Activated naive CD4-positive, alpha-beta T cell treated with anti-CD3 and anti-CD28 coated beads for 36 hours (primary cell): Measurements from ENCODE around the gene TM2D1. TPM values are rescaled to one million over a fixed set of nuclear protein-coding genes. Genes with fewer than 3 reads are reported as not detected.
"Not testable (repeated sequence)": the region's sequence is repeated elsewhere in the genome, so short reads cannot be mapped to it uniquely, and the experiment has no call there.

Source experiments
- CTCF ChIA-PET: fragments of 350-600 bp; sonication (Branson Sonifier 250); formaldehyde crosslinking; loops from one replicate; lab custom pipeline; 2021; ENCODE audit warnings: antibody characterized with exemption; lab: Charles Lee
- DNase-seq: peaks from one replicate; pipeline ENCODE4 v3.0.0-alpha.2; 2020
- H3K27ac Mint-ChIP-seq: one replicate; pipeline ENCODE4 v1.8.0; 2021; ENCODE audit warnings: mild to moderate bottlenecking, mixed read lengths
- H3K27me3 Mint-ChIP-seq: one replicate; pipeline ENCODE4 v1.8.0; 2021; ENCODE audit warnings: low read depth, mixed read lengths
- H3K36me3 Mint-ChIP-seq: one replicate; pipeline ENCODE4 v1.8.0; 2021; ENCODE audit warnings: low read depth, mixed read lengths
- H3K4me1 Mint-ChIP-seq: one replicate; pipeline ENCODE4 v1.8.0; 2021; ENCODE audit warnings: low read depth, mixed read lengths
- H3K4me3 Mint-ChIP-seq: one replicate; pipeline ENCODE4 v1.8.0; 2021; ENCODE audit warnings: mild to moderate bottlenecking, moderate library complexity, mixed read lengths
- H3K9me3 Mint-ChIP-seq: one replicate; pipeline ENCODE4 v1.8.0; 2021; ENCODE audit warnings: mixed read lengths
- intact Hi-C: fragments of 100-400 bp; cut with micrococcal nuclease; formaldehyde crosslinking; loops from one replicate; pipeline ENCODE4 v1.15.1; 2023
- total RNA-seq, 2 experiments: library from RNA; stranded (reverse); gene quantifications; one replicate each; pipeline ENCODE4 v1.2.3, GENCODE V29; 2021

Gene TM2D1
- total RNA-seq, 2 experiments from 2014 or later: 28.2 to 30.9 TPM

DNA sequence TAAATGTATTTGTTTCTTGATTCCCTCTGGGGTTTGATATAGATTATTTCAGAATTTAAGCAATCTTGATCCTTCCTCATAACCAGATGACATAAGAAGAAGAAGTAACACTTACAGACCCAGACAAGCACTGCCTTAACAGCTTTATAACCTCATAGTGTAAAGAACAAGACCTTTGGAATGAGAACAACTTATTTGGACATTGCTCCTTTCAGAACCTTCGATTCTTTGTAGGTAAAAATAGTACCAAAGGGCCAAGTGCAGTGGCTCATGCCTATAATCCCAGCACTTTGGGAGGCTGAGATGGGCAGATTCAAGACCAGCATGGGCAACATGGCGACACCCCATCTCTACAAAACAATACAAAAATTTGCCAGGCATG is 15.0 kb downstream of the TM2D1 start:
- H3K27me3 Mint-ChIP-seq: no peaks in the 10 kb centered on the region
- peaks cover 18% of the 10 kb centered on the region for H3K36me3 Mint-ChIP-seq
- DNase-seq: no peak
- intact Hi-C loops: no loop called here
- no peak overlapping the region for H3K4me3 Mint-ChIP-seq
- no peak overlapping the region for H3K27ac Mint-ChIP-seq
- H3K9me3 Mint-ChIP-seq: no peaks in the 10 kb centered on the region
- CTCF ChIA-PET: no interaction called here
- peaks cover 6% of the 10 kb centered on the region for H3K4me1 Mint-ChIP-seq

DNA sequence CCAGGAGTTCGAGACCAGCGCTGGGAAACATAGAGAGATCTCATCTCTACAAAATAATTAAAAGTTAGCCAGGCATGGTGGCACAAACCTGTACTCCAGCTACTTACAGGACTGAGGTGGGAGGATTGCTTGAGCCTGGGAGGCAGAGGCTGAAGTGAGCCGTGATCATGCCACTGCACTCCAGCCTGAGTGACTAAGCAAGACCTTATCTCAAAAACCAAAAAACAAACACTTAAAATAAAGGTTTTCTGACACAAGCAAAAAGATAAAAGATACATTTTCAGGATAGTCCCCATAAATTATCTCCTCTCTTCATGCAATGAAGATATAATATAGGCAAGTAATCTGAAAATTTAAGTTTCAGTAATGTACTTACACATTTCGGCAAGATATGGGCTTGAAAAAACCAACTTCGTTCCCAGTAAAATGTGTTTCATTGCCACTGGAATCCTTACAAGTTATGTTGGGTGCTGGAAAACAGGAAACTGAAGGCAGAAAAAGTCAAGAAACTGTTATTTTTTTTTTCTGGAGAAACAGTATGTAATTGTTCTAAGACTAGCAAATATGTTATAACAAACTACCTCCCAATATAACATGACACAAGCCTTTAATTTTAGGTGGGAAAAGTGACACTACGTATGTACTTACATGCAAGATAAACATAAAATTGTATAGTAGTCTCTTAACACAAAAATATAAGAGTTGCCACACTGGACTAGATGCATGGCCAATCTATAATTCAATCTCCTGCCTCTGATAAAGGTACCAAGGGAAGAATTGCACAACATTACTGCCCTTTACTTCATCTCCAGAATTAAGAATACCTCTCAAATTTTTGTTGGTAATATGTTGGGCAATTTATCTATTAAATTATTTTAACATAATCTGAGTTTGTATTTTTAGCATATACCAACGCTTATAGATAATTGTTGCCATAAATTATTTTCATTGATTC is 15.7 kb downstream of the TM2D1 start:
- CTCF ChIA-PET: no interaction called here
- H3K27ac Mint-ChIP-seq: no peak overlapping the region

DNA sequence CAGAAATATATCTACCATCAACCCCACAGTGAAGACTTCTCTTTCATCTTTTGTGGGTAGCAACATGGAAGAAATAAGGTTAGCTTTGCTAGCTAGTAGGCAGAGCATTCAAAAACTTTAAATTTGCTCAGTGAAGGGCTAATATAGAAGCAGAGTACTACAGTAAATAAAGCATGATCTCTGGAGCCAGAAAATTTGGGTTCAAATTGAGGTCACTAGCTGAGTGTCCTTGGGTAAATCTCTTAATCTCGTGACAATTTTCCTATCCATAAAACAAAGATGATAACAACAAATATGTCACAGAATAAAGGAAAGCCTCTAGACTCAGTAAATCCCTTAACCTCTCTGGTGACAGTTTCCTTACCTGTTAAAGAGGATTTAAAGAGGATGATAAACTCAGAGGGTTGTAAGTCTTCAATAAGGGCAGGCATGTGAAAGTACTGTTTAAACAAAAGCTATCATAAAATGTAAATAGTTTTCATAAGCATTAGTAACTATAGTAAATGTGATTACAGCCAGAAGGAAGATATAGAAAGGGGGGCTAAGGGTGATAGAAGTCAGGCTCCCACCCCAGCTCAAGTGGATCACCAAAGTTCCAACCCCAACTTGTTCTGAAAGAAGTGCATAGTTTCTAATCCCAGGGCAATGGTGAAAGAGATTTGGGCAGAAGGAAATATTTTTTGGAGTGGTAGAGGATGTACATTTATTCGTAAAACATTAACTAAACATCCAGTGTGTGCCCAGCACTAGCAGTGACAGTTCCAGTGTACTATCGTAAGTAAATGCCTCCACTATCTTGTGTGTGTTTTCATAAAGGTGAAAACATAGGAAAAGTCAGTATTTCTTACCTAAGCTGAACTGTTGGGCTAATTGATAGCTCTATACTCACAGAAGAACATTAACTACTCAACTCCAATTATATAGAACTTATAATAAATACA is 24.8 kb downstream of the TM2D1 start:
- Mint-ChIP-seq H3K36me3 (peaks cover 38% of the 10 kb centered on the region), H3K4me1 (no peaks in the 10 kb centered on the region), H3K4me3 (no peak overlapping the region), H3K27ac (no peak overlapping the region), H3K27me3 (no peaks in the 10 kb centered on the region), H3K9me3 (no peaks in the 10 kb centered on the region)
- DNase-seq: no peak
- intact Hi-C loops: no loop called here
- CTCF ChIA-PET: no interaction called here

More for the DNA sequence above, 15.7 kb downstream of the TM2D1 start:
- DNase-seq: no peak
- Mint-ChIP-seq H3K4me3 (no peak overlapping the region), H3K27me3 (no peaks in the 10 kb centered on the region), H3K9me3 (no peaks in the 10 kb centered on the region), H3K4me1 (peaks cover 4% of the 10 kb centered on the region), H3K36me3 (peaks cover 16% of the 10 kb centered on the region)
- intact Hi-C loops: no loop called here

DNA sequence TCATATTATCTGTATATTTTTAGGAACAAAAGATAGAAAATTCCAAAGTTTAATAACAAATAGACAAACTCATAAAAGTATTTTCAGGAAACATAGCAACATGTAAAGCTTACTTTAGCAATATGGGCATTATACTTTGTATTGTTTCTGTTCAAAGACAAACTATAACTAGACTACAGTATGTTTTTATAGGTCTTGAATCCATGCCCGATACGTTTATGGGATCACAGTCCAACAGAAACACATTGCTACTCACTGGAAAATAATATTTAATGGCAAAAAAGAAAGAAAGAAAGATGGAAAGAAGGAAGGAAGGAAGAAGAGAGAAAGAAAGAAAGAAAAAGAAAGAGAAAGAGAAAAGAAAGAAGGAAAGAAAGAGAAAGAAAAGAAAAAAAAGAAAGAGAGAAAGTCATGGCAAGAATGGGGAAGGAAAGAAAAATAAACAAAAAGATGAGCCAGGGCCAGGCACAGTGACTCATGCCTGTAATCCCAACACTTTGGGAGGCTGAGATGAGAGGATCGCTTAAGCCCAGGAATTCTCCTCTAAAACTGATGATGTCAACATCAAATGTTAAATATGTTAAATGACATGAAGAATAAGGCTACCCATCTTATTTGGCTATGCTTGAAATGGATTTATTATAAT is 32.7 kb downstream of the TM2D1 start:
- H3K27me3 Mint-ChIP-seq: no peaks in the 10 kb centered on the region
- peaks cover 20% of the 10 kb centered on the region for H3K36me3 Mint-ChIP-seq
- H3K4me3 Mint-ChIP-seq: no peak overlapping the region
- no peak for DNase-seq
- H3K27ac Mint-ChIP-seq: no peak overlapping the region
- CTCF ChIA-PET: interaction anchor here (0.6 kb wide), 1 partner anchor 515 kb away, joined by 4 read pairs; no protein-coding TSS in a partner anchor
- H3K9me3 Mint-ChIP-seq: no peaks in the 10 kb centered on the region
- H3K4me1 Mint-ChIP-seq: peaks cover 4% of the 10 kb centered on the region
- intact Hi-C loops: no loop called here

DNA sequence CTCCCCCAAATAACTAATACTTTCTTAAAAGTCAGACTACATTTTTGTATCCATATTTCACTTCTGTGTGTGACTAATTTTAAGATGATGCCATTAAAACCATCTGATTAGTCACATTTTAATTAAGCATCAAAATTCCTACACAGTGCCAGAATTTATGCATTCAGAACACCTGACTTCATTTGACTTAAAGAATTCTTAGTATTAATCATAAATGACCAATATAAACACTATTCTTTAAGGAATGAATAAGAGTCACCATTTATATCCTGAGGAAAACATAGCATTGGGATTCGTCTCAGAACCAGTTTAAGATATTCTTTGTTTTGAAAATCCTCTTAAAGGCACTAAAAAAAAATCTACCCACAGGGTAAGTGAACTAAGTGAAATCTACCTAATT is 37.0 kb downstream of the TM2D1 start:
- intact Hi-C loops: no loop called here
- Mint-ChIP-seq H3K27ac (no peak overlapping the region), H3K4me1 (peaks cover 4% of the 10 kb centered on the region), H3K36me3 (peaks cover 13% of the 10 kb centered on the region), H3K27me3 (no peaks in the 10 kb centered on the region), H3K4me3 (no peak overlapping the region), H3K9me3 (no peaks in the 10 kb centered on the region)
- CTCF ChIA-PET: interaction anchor here (0.6 kb wide), 1 partner anchor 444 kb away, joined by 4 read pairs; no protein-coding TSS in a partner anchor
- no peak for DNase-seq

DNA sequence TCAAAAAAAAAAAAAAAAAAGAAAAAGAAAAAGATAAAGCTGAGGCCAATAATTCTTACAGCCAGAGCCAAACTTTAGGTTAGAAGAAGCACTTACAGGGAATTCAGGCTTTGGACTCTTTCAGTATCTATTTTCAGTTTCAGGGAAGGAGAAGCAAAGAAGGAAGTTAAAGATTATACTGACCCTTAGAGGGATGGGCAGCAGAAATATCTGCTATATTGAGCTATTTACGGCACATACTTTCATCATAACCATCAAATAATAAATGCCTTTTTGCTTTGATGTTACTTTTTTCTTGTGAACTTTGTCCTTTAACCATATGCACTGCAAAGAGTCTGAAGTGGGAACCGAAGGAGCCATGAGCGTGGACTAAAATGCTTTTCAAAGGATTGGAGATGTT is 42.0 kb downstream of the TM2D1 start:
- intact Hi-C loops: no loop called here
- H3K9me3 Mint-ChIP-seq: no peaks in the 10 kb centered on the region
- peaks cover 3% of the 10 kb centered on the region for H3K4me1 Mint-ChIP-seq
- no peak overlapping the region for H3K4me3 Mint-ChIP-seq
- DNase-seq: no peak
- peaks cover 18% of the 10 kb centered on the region for H3K36me3 Mint-ChIP-seq
- CTCF ChIA-PET: no interaction called here
- no peak overlapping the region for H3K27ac Mint-ChIP-seq
- no peaks in the 10 kb centered on the region for H3K27me3 Mint-ChIP-seq

DNA sequence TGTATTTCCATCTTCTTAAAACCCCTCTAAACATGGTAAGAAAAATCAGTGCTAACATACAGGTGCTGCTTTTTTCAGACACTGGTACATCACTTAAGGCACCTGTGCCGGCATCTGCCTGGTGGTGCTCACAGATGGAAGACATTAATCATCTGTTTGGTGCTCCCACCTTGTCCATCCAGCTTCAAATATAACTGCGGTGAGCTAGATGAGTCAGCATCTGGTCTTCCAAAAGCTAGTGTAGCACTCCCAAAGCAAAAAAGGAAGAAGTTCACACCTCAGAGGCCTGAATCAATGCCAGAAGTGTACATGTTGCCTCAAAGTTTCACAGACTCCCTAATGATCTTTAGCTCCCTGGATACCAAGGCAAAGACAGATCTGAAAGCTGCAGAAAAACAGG is 44.4 kb downstream of the TM2D1 start:
- Mint-ChIP-seq H3K27ac (no peak overlapping the region), H3K36me3 (peaks cover 17% of the 10 kb centered on the region), H3K4me1 (peaks cover 3% of the 10 kb centered on the region), H3K9me3 (no peaks in the 10 kb centered on the region), H3K27me3 (no peaks in the 10 kb centered on the region), H3K4me3 (no peak overlapping the region)
- peak; percentile 6 for DNase-seq
- CTCF ChIA-PET: no interaction called here
- intact Hi-C loops: no loop called here

DNA sequence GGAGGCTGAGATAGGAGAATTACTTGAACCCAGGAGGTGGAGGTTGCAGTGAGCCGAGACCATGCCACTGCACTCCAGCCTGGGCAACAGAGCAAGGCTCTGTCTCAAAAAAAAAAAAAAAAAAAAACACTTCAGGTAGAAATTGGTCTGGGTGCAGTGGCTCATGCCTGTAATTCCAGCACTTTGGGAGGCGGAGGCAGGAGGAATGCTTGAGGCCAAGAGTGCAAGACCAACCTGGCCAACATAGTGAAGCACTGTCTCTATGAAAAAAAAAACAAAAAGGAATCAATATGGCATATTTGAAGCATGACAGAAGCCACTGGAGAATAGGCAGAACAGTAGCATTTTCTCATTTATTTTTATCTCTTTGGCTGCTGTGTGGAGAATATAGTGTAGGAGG is 48.1 kb downstream of the TM2D1 start:
- H3K9me3 Mint-ChIP-seq, H3K4me1 Mint-ChIP-seq, intact Hi-C loops, DNase-seq, H3K27ac Mint-ChIP-seq, H3K4me3 Mint-ChIP-seq, H3K36me3 Mint-ChIP-seq, H3K27me3 Mint-ChIP-seq: not testable (repeated sequence)
- CTCF ChIA-PET: interaction anchor here (0.6 kb wide), 1 partner anchor 951 kb away, joined by 5 read pairs; no protein-coding TSS in a partner anchor

DNA sequence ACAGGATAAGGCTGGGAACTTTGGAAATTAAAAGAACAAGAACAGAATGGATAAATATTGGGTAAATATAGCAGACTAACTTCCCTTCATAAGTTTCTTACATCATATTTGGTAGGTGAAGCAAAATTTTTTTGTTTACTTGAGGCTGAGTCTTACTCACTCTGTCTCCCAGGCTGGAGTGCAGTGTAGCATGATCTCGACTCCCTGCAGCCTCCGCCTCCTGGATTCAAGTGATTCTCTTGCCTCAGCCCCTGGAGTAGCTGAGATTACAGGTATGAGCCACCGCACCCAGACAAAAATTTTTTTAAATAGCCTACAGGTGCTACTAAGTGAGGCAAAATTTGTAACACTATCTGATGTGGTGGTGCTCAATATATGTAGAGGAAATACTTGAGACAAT is 50.7 kb downstream of the TM2D1 start:
- Mint-ChIP-seq H3K9me3 (no peaks in the 10 kb centered on the region), H3K4me1 (no peaks in the 10 kb centered on the region), H3K36me3 (peaks cover 5% of the 10 kb centered on the region), H3K27me3 (no peaks in the 10 kb centered on the region), H3K27ac (no peak overlapping the region), H3K4me3 (no peak overlapping the region)
- CTCF ChIA-PET: no interaction called here
- no peak for DNase-seq
- intact Hi-C loops: no loop called here

DNA sequence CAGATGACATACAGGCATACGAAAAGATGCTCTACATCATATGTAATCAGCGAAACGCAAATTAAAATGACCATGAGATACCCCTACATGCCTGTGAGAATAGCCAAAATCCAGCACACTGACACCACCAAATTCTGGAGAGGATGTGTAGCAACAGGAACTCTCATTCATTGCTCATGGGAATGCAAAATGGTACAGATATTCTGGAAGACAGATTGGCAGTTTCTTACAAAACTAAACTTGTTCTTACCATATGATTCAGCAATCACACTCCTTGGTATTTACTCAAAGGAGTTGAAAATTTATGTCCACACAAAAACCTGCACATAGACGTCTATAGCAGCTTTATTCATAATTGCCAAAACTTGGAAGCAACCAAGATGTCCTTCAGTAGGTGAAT is 52.6 kb downstream of the TM2D1 start:
- Mint-ChIP-seq H3K9me3 (no peaks in the 10 kb centered on the region), H3K27ac (no peak overlapping the region)

DNA sequence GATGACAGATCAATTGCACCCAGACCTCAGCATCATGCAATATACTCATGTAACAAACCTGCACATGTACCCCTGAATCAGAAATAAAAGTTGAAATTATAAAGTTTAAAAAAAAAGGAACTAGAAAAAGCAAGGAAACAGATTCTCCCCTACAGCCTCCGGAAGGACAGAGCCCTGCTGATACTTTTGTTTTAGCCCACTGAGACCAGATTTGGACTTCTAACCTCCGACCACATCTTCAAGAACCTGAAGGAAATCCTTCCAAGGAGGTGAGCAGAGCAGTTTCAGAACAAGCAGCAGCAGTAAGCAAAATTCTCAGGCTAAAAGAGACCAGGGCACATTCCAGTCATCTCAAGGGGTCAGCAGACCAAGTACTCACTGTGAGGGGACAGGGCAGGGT is 54.5 kb downstream of the TM2D1 start:
- no peak for DNase-seq
- Mint-ChIP-seq H3K27ac (no peak overlapping the region), H3K27me3 (no peaks in the 10 kb centered on the region), H3K9me3 (no peaks in the 10 kb centered on the region), H3K4me1 (no peaks in the 10 kb centered on the region), H3K4me3 (no peak overlapping the region), H3K36me3 (peaks cover 3% of the 10 kb centered on the region)
- intact Hi-C loops: no loop called here
- CTCF ChIA-PET: no interaction called here

More for the DNA sequence above, 52.6 kb downstream of the TM2D1 start:
- CTCF ChIA-PET: no interaction called here
- DNase-seq: no peak
- Mint-ChIP-seq H3K27me3 (no peaks in the 10 kb centered on the region), H3K4me1 (no peaks in the 10 kb centered on the region), H3K36me3 (peaks cover 5% of the 10 kb centered on the region), H3K4me3 (no peak overlapping the region)
- intact Hi-C loops: no loop called here

DNA sequence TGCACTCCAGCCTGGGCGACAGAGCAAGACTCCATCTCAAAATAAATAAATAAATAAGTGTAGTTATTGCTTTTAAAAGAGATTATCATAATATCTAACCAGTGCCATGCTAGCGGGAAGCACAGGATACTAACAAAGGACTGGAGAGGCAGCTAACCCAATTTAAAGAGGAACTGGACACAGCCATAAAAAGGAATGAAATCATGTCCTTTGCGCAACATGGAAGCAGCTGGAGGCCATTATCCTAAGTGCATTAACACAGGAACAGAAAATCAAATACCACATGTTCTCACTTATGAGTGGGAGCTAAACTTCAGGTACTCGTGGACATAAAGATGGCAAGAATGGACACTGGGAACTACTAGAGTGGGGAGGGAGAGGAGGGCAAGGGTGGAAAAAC is 54.9 kb downstream of the TM2D1 start:
- Mint-ChIP-seq H3K4me1 (no peaks in the 10 kb centered on the region), H3K4me3 (no peak overlapping the region), H3K36me3 (peaks cover 3% of the 10 kb centered on the region), H3K27me3 (no peaks in the 10 kb centered on the region), H3K27ac (no peak overlapping the region), H3K9me3 (no peaks in the 10 kb centered on the region)
- intact Hi-C loops: no loop called here
- CTCF ChIA-PET: no interaction called here
- no peak for DNase-seq
